PFSK-1 (cell line): Measurements from ENCODE around the gene SDHAF2.

Source experiments
- FOXP2 ChIP-seq: optimal IDR thresholded peaks from 2 replicates; pipeline ENCODE3; 2011; ENCODE audit warnings: borderline replicate concordance, control low read depth, inconsistent platforms; ENCODE audit not compliant: insufficient read depth; ENCODE audit errors: extremely low read length, extremely low read depth
- POLR2AphosphoS5 ChIP-seq: IDR thresholded peaks from 2 replicates; pipeline ENCODE4 v1.6.1; 2012; ENCODE audit warnings: low read depth, mild to moderate bottlenecking, control low read depth, low read length, moderate library complexity
- SIN3A ChIP-seq: IDR thresholded peaks from 2 replicates; pipeline ENCODE4 v1.6.1; 2012; ENCODE audit warnings: mild to moderate bottlenecking, low read length, moderate library complexity, borderline replicate concordance; ENCODE audit not compliant: insufficient read depth
- TAF1 ChIP-seq: IDR thresholded peaks from 2 replicates; pipeline ENCODE4 v1.6.1; 2012; ENCODE audit warnings: low read length, control low read depth, borderline replicate concordance; ENCODE audit not compliant: insufficient read depth
- TF ChIP-seq, protein P1 (sequence below), 2 experiments: IDR thresholded peaks; 2 replicates each; pipeline versions ENCODE4 v1.6.1 to v1.8.0; 2011 to 2012; ENCODE audit warnings: low read depth in 2 of 2, low read length in 2 of 2, control low read depth in 1 of 2, inconsistent platforms in 1 of 2, mild to moderate bottlenecking in 1 of 2, moderate library complexity in 1 of 2; ENCODE audit not compliant: insufficient read depth in 1 of 2

Gene SDHAF2

DNA sequence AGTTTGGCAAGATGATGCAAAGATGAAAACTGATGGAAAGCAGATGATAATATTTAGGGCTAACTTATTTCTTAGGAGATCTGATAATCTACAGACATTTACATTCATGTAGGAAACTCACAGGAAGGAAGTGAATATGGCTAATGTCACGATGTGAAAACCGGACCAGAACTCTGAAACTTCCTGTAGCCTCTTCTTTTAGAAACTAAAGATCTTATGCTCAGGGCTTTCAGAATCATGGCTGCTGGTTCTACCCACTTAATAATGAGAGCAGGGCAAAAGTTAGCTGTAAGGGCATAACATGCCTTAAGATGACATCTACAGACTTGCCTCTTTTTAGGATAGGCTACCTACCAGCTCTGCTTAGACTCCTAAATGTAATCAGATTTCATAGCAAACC, 15.4 kb upstream of the SDHAF2 start:
- TF ChIP-seq SIN3A (no peak), POLR2AphosphoS5 (no peak), FOXP2 (no peak), TAF1 (no peak)
- TF ChIP-seq, protein P1, sequence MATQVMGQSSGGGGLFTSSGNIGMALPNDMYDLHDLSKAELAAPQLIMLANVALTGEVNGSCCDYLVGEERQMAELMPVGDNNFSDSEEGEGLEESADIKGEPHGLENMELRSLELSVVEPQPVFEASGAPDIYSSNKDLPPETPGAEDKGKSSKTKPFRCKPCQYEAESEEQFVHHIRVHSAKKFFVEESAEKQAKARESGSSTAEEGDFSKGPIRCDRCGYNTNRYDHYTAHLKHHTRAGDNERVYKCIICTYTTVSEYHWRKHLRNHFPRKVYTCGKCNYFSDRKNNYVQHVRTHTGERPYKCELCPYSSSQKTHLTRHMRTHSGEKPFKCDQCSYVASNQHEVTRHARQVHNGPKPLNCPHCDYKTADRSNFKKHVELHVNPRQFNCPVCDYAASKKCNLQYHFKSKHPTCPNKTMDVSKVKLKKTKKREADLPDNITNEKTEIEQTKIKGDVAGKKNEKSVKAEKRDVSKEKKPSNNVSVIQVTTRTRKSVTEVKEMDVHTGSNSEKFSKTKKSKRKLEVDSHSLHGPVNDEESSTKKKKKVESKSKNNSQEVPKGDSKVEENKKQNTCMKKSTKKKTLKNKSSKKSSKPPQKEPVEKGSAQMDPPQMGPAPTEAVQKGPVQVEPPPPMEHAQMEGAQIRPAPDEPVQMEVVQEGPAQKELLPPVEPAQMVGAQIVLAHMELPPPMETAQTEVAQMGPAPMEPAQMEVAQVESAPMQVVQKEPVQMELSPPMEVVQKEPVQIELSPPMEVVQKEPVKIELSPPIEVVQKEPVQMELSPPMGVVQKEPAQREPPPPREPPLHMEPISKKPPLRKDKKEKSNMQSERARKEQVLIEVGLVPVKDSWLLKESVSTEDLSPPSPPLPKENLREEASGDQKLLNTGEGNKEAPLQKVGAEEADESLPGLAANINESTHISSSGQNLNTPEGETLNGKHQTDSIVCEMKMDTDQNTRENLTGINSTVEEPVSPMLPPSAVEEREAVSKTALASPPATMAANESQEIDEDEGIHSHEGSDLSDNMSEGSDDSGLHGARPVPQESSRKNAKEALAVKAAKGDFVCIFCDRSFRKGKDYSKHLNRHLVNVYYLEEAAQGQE (IDR thresholded peaks at IDR 0.05; ENCODE audit: insufficient read depth in 1 of 2, low read depth in 2 of 2, low read length in 2 of 2): no peak

DNA sequence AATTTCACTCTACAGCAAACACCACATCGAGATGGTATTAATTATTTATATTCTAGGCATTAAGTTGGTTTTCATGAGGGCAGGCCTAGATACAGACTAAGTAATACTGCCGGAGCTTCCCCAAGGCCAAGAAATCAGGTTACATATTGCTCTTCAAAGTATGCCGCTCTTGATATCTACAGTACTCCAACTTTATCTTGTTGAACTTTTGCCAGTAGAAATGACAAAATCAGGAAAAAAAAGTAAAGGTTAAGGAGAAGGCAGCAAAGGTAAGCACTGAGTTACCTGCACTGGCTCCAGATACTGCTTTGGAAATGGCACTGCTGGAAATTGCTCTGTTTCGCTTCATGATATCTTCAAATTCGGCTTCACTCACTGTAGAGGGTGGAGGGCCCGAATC, 14.5 kb upstream of the SDHAF2 start:
- TF ChIP-seq FOXP2 (no peak), TAF1 (no peak), POLR2AphosphoS5 (no peak; the same call in 1 of the 2 replicates), SIN3A (no peak)
- TF ChIP-seq, protein P1 (IDR thresholded peaks at IDR 0.05; ENCODE audit: insufficient read depth in 1 of 2, low read depth in 2 of 2, low read length in 2 of 2): no peak

DNA sequence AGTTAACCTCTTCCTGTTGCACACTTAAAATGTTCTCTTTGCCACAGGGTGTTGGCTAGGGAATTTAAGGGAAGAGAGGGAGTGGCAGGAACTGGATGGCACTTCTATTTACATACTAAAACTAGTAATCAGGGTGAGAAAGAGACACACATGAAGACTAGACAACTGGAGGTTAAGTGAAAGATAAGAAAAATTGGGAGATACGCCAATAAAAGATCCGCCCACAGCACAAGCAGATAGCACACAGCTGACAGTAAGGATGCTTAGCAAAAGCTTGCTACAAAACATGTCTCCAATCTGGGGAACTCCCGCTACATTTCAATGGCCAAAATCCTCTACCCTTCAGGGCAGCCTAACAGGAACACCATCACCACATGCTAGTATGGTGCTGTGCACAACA, 13.0 kb upstream of the SDHAF2 start:
- TF ChIP-seq, protein P1 (IDR thresholded peaks at IDR 0.05; ENCODE audit: insufficient read depth in 1 of 2, low read depth in 2 of 2, low read length in 2 of 2): no peak
- no peak for TF ChIP-seq FOXP2
- TF ChIP-seq POLR2AphosphoS5: no peak
- TF ChIP-seq SIN3A: no peak

DNA sequence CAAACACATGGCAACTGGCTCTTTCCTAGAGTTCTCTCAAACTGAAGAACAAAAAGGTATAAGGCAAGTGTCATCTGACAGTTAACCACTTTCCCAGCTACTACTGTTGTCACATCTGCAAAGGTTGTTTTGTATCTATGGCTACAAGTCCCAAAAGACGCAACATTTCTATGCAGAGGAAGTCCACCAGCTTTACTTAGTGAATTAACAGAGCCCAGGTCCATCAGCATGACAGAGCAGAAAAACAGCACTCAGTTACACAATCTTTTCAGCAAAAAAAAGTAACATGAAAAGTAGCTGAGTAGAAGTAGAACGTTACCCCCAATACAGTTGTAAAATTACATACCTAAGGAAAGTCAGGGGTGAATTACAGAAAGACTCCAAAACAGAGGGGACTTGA, 12.3 kb upstream of the SDHAF2 start:
- TF ChIP-seq, protein P1 (IDR thresholded peaks at IDR 0.05; ENCODE audit: insufficient read depth in 1 of 2, low read depth in 2 of 2, low read length in 2 of 2): no peak
- TF ChIP-seq SIN3A: no peak
- TF ChIP-seq FOXP2: no peak
- TF ChIP-seq TAF1: no peak
- TF ChIP-seq POLR2AphosphoS5: no peak

DNA sequence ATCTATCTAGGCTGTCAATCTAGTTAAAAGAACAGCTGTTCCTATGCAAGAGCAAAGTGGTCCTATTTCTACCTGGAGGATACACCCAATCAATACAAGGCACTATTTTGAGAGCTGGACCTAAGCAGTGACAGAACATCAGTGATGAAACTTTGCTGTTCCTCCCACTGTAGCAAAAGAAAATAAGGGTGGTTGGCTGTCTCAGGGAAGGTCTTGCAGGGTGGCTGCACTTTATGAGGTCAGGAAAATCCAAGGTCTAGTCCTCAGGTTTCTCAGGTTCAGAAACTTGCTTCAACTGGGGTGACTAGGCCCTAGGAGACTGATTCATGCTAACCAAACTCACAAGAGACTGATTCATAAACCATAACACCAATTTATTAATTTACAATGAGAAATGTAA, 11.8 kb upstream of the SDHAF2 start:
- TF ChIP-seq, protein P1 (IDR thresholded peaks at IDR 0.05; ENCODE audit: insufficient read depth in 1 of 2, low read depth in 2 of 2, low read length in 2 of 2): no peak
- no peak for TF ChIP-seq FOXP2
- no peak for TF ChIP-seq TAF1
- TF ChIP-seq SIN3A: no peak
- no peak for TF ChIP-seq POLR2AphosphoS5
